AG08395 (cell line): ENCODE data around the gene MVB12B.

ENCODE experiments used
- DNase-seq: peaks from one replicate; pipeline ENCODE4 v3.0.0; 2012; ENCODE audit warnings: mixed read lengths, low spot score

The MVB12B gene

GRCh38 chr9:126386776-126387175 lies 60.1 kb downstream of the MVB12B start:
- DNase-seq: no peak

DNA sequence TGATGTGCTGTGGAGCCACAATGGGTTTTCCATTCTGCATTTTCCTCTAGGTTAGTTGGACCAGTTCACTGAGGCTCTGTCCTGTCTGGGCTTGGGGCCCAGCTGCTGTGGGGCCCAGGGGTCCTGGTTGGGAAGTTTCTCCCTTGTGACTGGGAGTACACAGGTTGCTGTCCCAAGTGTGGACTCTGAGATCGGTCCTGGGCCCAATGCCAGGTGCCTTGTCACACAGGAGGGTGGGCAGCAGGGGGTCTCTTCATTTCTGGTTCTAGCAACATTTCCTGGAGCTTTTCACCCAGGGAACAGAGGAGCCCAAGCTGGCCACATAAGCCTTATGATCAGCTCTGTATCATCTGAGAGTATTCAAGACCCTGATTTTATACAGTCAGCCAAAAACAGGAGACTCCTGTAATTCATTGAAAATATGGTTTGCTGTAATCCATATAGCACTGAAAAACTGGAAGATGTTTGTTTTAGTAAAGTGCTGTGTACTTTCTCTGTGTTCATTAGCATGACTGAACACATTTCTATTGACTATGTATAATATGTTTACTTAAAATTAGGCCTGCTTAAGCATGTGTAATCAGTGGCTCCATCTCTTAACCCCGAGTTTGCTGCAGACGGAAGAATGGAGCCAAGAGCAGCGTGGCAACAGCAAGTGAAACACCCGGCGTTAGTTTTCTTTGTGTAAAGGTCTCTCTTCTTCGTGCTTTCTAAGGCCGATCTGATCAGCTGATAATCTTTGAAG lies 62.5 kb downstream of the MVB12B start:
- DNase-seq: no peak

- no peak for DNase-seq
These were observed 63.4 kb downstream of the MVB12B start for GRCh38 chr9:126389992-126390391.

- DNase-seq: no peak
These were observed 64.3 kb downstream of the MVB12B start for GRCh38 chr9:126390923-126391322.

DNA sequence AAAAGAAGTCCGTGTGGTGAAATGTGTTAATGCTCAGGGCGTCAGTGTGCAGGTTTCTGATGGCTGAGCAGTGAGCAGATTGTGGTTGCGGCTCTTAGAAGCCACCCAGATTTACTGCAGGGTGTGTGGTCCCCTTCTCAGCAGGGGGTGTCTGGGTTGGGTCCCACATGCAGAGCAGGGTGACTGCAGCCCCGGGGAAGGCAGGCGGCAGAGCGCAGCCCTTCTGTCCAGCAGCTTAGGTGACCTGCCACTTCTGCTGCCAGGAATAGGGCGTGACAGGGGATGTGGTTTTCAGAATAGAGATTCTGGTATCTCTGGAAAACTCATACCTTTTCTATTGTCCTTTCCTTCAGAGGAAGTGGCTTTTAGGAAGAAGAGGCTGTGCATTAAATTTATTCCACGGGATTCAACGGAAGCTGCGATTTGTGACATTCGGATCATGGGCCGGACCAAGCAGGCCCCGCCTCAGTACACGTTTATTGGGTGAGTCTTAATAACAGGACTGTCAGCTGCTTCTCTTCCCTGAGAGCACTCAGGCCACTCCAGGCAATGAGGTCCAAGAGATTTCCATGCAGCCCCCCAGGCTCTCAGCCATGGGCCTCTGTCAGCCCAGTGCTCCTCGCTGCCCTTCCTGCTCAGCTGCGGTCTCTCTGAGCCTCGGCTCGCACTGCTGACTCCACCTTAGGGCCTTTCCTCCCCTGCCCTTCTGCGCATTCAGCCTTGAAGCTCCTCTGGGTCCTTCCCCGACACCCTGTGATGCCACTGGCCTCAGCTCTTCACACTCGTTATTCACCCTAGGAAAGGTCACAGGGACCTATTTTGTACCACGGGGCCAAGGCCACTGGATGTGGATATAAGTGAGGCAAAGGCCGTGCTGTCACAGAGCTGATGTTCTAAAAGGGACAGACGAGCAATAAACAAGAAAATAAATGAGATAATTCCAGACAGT lies 65.4 kb downstream of the MVB12B start:
- no peak for DNase-seq

GRCh38 chr9:126392662-126393371 lies 66.2 kb downstream of the MVB12B start:
- no peak for DNase-seq

DNA sequence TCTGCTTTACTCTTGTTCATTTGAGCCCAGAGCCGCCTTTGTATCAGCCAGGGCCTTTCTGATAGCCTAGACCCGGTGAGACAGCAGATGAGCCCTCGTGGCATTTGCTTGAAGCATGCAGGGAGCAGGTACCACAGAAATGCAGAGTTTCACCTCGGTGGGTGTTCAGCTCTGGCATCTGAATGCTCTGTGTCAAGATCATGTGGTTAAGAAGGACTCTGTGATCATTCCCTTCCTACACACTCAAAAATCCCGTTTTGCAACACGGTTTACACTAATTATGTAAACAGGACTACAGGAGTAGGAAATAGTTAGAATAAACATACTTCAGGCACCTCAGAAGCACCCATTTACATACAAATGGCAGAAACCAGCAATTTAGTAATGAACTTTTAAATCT lies 67.2 kb downstream of the MVB12B start:
- no peak for DNase-seq

- DNase-seq: no peak
These were observed 68.2 kb downstream of the MVB12B start for GRCh38 chr9:126394802-126395201.

DNA sequence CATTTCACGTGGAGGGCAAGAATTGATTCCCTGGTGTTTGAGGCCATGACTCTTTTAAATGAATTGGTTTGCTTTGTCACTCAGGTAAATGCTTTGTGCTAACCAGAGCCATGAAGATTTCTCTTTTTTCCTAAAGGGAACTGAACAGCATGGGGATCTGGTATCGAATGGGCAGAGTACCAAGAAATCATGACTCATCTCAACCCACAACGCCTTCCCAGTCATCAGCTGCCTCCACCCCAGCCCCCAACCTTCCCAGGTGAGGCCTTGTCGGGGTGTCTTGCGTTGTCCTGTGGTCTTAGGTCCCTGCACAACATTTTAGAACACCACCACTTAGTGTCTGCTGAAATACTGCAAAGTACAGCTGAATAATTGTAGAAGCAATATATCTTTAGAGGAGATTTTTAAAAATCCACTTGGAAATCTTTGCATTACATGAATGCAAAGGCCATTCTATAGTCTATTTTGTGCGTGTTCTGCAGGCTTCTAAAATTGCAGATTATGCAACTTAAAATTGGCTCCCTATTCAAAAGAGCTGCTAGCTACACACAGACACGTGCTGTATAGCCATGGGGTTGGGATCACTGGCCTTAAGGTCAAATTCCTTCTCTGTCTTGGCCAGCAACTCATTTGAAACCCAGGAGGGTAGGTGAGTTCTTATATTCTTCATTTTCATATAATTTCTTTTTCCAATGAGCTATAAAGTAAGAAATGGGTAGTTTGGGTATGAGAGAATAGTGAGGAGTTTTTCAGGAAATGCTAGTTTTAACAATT lies 69.0 kb downstream of the MVB12B start:
- peak; percentile 45 for DNase-seq

- DNase-seq: no peak
These were observed 70.4 kb downstream of the MVB12B start for GRCh38 chr9:126397056-126397455.

GRCh38 chr9:126398403-126399058 lies 71.9 kb downstream of the MVB12B start:
- peak; percentile 83 for DNase-seq

DNA sequence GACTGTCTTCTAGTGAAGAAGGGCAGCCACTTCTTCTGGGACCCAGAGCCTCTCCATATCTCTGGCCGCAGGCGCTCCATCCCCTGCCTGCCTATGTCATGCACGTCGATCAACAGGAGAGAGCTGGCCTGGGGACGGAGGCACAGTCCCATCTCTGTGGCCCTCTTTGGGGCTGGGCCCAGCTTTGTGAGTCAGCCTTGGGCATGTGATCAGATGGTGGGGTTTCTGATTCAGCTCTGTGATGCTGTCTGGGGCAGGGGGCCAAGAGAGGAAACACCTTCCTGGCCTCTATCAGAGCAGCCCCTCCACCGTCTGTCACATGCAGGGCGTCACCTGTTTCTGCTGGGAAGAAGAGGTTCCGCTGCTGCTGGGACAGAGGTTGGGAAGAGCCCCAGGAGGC lies 72.6 kb downstream of the MVB12B start:
- DNase-seq: peak; percentile 54

DNA sequence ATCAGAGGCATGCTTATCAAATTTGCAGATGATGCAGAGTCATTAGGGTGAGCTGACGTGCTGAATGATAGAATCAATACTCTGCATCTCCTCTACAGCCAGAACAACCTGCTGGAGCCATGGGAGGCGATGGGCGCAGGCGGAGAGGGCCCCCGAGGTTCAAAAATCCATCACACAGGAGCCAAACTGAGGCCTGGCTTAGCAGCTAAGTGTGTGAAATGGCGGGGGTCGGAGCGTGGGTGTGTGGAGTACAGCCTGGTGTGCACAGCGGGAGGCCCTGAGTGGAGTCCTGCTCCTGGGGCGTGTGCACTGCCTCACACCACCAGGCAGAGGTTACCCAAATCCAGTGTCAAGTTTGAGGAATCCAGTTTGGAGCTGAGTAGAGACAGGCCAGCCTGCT lies 73.2 kb downstream of the MVB12B start:
- DNase-seq: no peak

- DNase-seq: no peak
These were observed 73.9 kb downstream of the MVB12B start for GRCh38 chr9:126400571-126400970.

DNA sequence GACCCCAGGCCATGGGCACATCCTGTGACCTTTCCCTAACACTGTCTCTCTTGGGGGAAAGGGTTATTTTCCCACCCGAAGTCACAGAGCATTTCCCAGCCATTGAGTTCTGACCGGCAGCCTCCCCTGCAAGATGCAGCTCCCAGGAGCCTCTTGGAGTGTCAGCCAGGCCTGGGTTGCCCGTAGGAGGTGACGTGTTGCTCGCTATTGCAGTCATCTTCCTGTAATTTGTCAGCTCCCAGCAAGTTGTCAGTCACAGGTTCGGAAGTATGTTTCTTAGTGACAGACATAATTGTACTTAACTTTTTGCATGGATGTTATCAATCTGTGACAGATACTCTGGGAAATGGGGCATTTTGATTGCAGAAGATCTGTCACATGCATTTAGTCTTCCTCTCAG lies 74.5 kb downstream of the MVB12B start:
- DNase-seq: no peak

DNA sequence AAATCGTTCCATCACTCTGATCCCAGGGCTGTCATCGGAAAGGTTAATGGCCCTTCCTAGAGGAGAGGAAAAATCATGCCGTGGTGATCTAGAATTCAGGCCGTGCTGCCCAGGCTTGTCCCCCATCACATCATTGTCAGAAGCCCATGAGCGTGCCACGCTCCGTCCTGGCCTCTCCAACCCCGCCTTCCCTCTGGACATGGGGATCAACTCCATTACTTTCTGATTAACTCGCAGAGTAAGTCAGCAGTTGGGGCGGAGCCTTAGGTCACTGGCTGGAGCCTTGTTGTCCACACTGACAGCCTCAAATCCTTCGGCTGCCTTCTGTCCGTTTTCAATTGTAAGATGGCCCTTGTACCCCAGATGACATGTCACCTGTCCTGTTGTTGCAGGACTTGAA lies 75.0 kb downstream of the MVB12B start:
- DNase-seq: no peak

DNA sequence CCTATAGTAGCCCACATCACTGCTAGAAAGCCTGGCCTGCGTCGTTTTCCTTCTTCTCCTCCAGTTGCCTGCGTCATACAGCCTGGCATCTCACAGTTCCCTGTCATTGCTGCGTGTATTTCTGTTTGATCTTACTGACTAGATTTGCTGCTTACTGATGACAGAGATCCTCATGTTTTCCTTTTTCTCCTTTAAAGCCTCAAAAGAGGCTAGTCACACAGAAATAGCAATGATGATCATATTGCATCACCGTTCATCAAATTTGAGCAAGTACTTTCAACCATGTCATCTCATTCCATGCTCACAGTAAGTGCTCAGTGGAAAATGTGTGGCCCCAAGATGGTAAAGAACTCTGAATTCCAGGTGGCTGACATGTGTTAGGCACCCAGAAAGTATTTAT lies 76.8 kb downstream of the MVB12B start:
- DNase-seq: peak; percentile 34

DNA sequence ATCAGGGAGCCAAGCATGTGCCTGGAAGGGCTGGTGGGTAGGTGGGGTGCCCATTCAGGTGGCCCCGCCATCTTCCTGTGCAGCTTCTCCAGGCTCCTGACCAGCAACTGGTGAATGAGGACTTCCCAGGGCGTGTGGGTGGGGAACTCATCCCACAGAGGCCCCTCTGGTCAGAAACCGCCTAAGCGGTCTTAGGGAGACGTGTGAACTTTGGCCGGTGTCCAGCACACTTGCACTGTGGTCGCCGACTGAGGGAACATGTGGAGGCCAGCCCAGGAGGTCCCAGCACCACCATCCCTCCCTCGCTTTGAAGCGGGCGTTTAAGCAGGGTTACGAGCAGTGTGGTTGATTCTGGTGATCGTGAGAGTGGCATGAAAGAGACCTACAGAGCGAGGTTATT lies 77.8 kb downstream of the MVB12B start:
- DNase-seq: no peak

GRCh38 chr9:126406075-126406667 lies 79.5 kb downstream of the MVB12B start:
- DNase-seq: peak; percentile 52

GRCh38 chr9:126407114-126407870 lies 80.7 kb downstream of the MVB12B start:
- peak; percentile 63 for DNase-seq
